ENCODE results near the gene ADRB2. TPM values are rescaled to one million over a fixed set of nuclear protein-coding genes. Genes with fewer than 3 reads are reported as not detected.

ADRB2 gene
- total and polyA plus RNA-seq, 12 donors, result 1.8 to 7.8 (median 4.4) TPM

GRCh38 chr5:148804393-148804792 lies 22.0 kb upstream of the ADRB2 start:
- H3K27ac ChIP-seq, result peak overlapping the region in 2 of 10 donors; percentile 74

GRCh38 chr5:148805326-148806290 lies 20.8 kb upstream of the ADRB2 start:
- Histone ChIP-seq H3K27me3 (no peaks in the 10 kb centered on the region), H3K9me3 (no peaks in the 10 kb centered on the region), H3K36me3 (no peaks in the 10 kb centered on the region), H3K27ac (peak overlapping the region in 9 of 10 donors; percentile 35 to 79 (median 74)), H3K4me1 (peaks cover 4 to 64% (median 26%) of the 10 kb centered on the region in 9 donors), H3K4me3 (no peak overlapping the region)
- TF ChIP-seq CTCF (IDR thresholded peaks at IDR 0.05), result no peak
- ATAC-seq (peak; percentile 89 to 98 (median 93)), DNase-seq (peak; percentile 51)
- intact Hi-C loops (cut with DNase I), result loop anchor here in 4 of 10 donors (5.0 to 10.0 kb wide), 2 partner anchors 61 to 157 kb away; no protein-coding TSS in a partner anchor
- WGBS, 2 donors, result 34 to 44% methylated on average over 7 of the region's 7 CpGs

More at GRCh38 chr5:148804393-148804792, 22.0 kb upstream of the ADRB2 start:
- Histone ChIP-seq H3K27me3 (no peaks in the 10 kb centered on the region), H3K9me3 (no peaks in the 10 kb centered on the region), H3K4me1 (peaks cover 4 to 52% (median 26%) of the 10 kb centered on the region in 9 donors), H3K36me3 (no peaks in the 10 kb centered on the region), H3K4me3 (no peak overlapping the region)
- no peak for TF ChIP-seq CTCF (IDR thresholded peaks at IDR 0.05)
- DNase-seq, result no peak
- no peak for ATAC-seq
- intact Hi-C loops (cut with DNase I), result loop anchor here in 3 of 10 donors (10.0 kb wide), 1 partner anchor 60 kb away; no protein-coding TSS in a partner anchor
- WGBS, 2 donors, result 78% methylated on average over 6 of the region's 6 CpGs

GRCh38 chr5:148806520-148806931 lies 19.9 kb upstream of the ADRB2 start:
- no peak for TF ChIP-seq CTCF (IDR thresholded peaks at IDR 0.05)

GRCh38 chr5:148807851-148808250 lies 18.6 kb upstream of the ADRB2 start:
- Histone ChIP-seq H3K4me1 (peaks cover 4 to 79% (median 26%) of the 10 kb centered on the region in 9 donors), H3K27me3 (no peaks in the 10 kb centered on the region), H3K27ac (peak overlapping the region in 3 of 10 donors; percentile 1 to 76 (median 28)), H3K9me3 (no peaks in the 10 kb centered on the region), H3K4me3 (no peak overlapping the region), H3K36me3 (no peaks in the 10 kb centered on the region)
- WGBS, 2 donors, result 10 to 38% methylated on average over 2 of the region's 2 CpGs
- intact Hi-C loops (cut with DNase I), result loop anchor here in 4 of 10 donors (5.0 to 10.0 kb wide), 2 partner anchors 63 to 154 kb away; no protein-coding TSS in a partner anchor
- peak in 5 of 8 donors; percentile 32 to 59 (median 39) for ATAC-seq
- TF ChIP-seq CTCF (IDR thresholded peaks at IDR 0.05), result no peak
- DNase-seq, result no peak

More at GRCh38 chr5:148806520-148806931, 19.9 kb upstream of the ADRB2 start:
- Histone ChIP-seq H3K27ac (peak overlapping the region in 8 of 10 donors; percentile 32 to 79 (median 74)), H3K36me3 (no peaks in the 10 kb centered on the region), H3K9me3 (no peaks in the 10 kb centered on the region), H3K4me1 (peaks cover 4 to 73% (median 26%) of the 10 kb centered on the region in 9 donors), H3K27me3 (no peaks in the 10 kb centered on the region), H3K4me3 (no peak overlapping the region)
- intact Hi-C loops (cut with DNase I), result loop anchor here in 4 of 10 donors (5.0 to 10.0 kb wide), 2 partner anchors 62 to 156 kb away; no protein-coding TSS in a partner anchor
- WGBS, 2 donors, result 58 to 61% methylated on average over 4 of the region's 4 CpGs
- DNase-seq (no peak), ATAC-seq (peak in 2 of 8 donors; percentile 46 to 64)
